HG02870 (cell line): ENCODE data around the gene ZNF212.
A peak's percentile ranks its signal among the peaks of the same experiment; 100 is the strongest.

ENCODE experiments used
- ATAC-seq: cut with Tn5 transposase; IDR thresholded peaks from one replicate; pipeline ENCODE4 v1.9.1; 2021; ENCODE audit warnings: mild to moderate bottlenecking, moderate library complexity; ENCODE audit not compliant: unreplicated experiment

ZNF212 gene

GRCh38 chr7:149239345-149240143 lies at the start of gene ZNF212:
Gene ZNF212, plus strand, starts transcription at chr7:149239651. Its CDS starts 128 bp downstream, at chr7:149239779.
- peak; percentile 94 for ATAC-seq

GRCh38 chr7:149191851-149192250 lies 47.6 kb upstream of the ZNF212 start:
- ATAC-seq = no peak

- ATAC-seq = no peak
These were observed 44.7 kb upstream of the ZNF212 start for GRCh38 chr7:149194799-149195179.

GRCh38 chr7:149195180-149196150 lies 44.0 kb upstream of the ZNF212 start, which contains the start of gene ZNF282:
Gene ZNF282, plus strand, starts transcription at chr7:149195546. Its CDS starts 44 bp downstream, at chr7:149195590.
- peak; percentile 83 for ATAC-seq

- peak; percentile 9 for ATAC-seq
These were observed 43.2 kb upstream of the ZNF212 start for GRCh38 chr7:149196151-149196704.

- peak; percentile 15 for ATAC-seq
These were observed 42.7 kb upstream of the ZNF212 start for GRCh38 chr7:149196705-149197171.

GRCh38 chr7:149197675-149198074 lies 41.8 kb upstream of the ZNF212 start:
- ATAC-seq = no peak

GRCh38 chr7:149198161-149198816 lies 41.2 kb upstream of the ZNF212 start:
- ATAC-seq = no peak

- ATAC-seq = no peak
These were observed 40.0 kb upstream of the ZNF212 start for GRCh38 chr7:149199234-149199995.

- ATAC-seq = no peak
These were observed 36.6 kb upstream of the ZNF212 start for GRCh38 chr7:149202831-149203231.

- no peak for ATAC-seq
These were observed 33.6 kb upstream of the ZNF212 start for GRCh38 chr7:149205690-149206381.

GRCh38 chr7:149207324-149208035 lies 32.0 kb upstream of the ZNF212 start:
- ATAC-seq = no peak

- ATAC-seq = peak; percentile 96
These were observed 29.8 kb upstream of the ZNF212 start for GRCh38 chr7:149209518-149210269.

- no peak for ATAC-seq
These were observed 28.9 kb upstream of the ZNF212 start for GRCh38 chr7:149210551-149210950.

- no peak for ATAC-seq
These were observed 25.3 kb upstream of the ZNF212 start for GRCh38 chr7:149214020-149214720.

GRCh38 chr7:149216402-149216801 lies 23.0 kb upstream of the ZNF212 start:
- ATAC-seq = no peak

- ATAC-seq = no peak
These were observed 21.9 kb upstream of the ZNF212 start for GRCh38 chr7:149217570-149217969.
